HEK293 (cell line): ENCODE results near the gene RNF11.
A peak's percentile ranks its signal among the peaks of the same experiment; 100 is the strongest.

Experiments
- ELK4 ChIP-seq: IDR thresholded peaks from 2 replicates; pipeline ENCODE4 v1.6.1; 2011; ENCODE audit warnings: mild to moderate bottlenecking, low read depth, low read length, borderline replicate concordance
- KLF1 ChIP-seq: fragments of 450-650 bp; formaldehyde crosslinking; IDR thresholded peaks from 2 replicates; pipeline ENCODE4 v1.5.1; 2016; ENCODE audit warnings: missing biosample characterization, missing genetic modification characterization
- MZF1 ChIP-seq: fragments of 450-650 bp; formaldehyde crosslinking; IDR thresholded peaks from 2 replicates; pipeline ENCODE4 v1.5.1; 2017; ENCODE audit warnings: missing biosample characterization, missing genetic modification characterization, borderline replicate concordance
- PATZ1 ChIP-seq: fragments of 450-650 bp; formaldehyde crosslinking; IDR thresholded peaks from 2 replicates; pipeline ENCODE4 v1.5.1; 2016; ENCODE audit warnings: missing biosample characterization, missing genetic modification characterization
- SETDB1 ChIP-seq: IDR thresholded peaks from one replicate; pipeline ENCODE4 v1.6.1; 2017; ENCODE audit warnings: mild to moderate bottlenecking, low read length, moderate library complexity, mixed read lengths; ENCODE audit not compliant: insufficient read length
- YY1 ChIP-seq: fragments of 450-650 bp; formaldehyde crosslinking; IDR thresholded peaks from 2 replicates; pipeline ENCODE4 v1.5.1; 2018; ENCODE audit warnings: missing biosample characterization, missing genetic modification characterization
- ZBTB1 ChIP-seq: fragments of 450-650 bp; formaldehyde crosslinking; IDR thresholded peaks from 2 replicates; pipeline ENCODE4 v1.5.1; 2016; ENCODE audit warnings: missing biosample characterization, missing genetic modification characterization
- ZBTB17 ChIP-seq: fragments of 450-650 bp; formaldehyde crosslinking; IDR thresholded peaks from 2 replicates; pipeline ENCODE4 v1.5.1; 2016; ENCODE audit warnings: missing biosample characterization, missing genetic modification characterization
- ZBTB26 ChIP-seq: fragments of 450-650 bp; formaldehyde crosslinking; optimal IDR thresholded peaks from 2 replicates; pipeline ENCODE3; 2016; ENCODE audit warnings: missing biosample characterization, mild to moderate bottlenecking, missing genetic modification characterization
- ZBTB48 ChIP-seq: fragments of 450-650 bp; formaldehyde crosslinking; IDR thresholded peaks from 2 replicates; pipeline ENCODE4 v1.5.1; 2016; ENCODE audit warnings: missing biosample characterization, missing genetic modification characterization
- ZBTB49 ChIP-seq: fragments of 450-650 bp; formaldehyde crosslinking; IDR thresholded peaks from 2 replicates; pipeline ENCODE4 v1.5.1; 2016; ENCODE audit warnings: missing biosample characterization, missing genetic modification characterization, low read depth
- ZBTB7A ChIP-seq: fragments of 450-650 bp; formaldehyde crosslinking; IDR thresholded peaks from 2 replicates; pipeline ENCODE4 v1.5.1; 2016; ENCODE audit warnings: low read depth, missing biosample characterization, missing genetic modification characterization
- ZBTB8A ChIP-seq: fragments of 450-650 bp; formaldehyde crosslinking; IDR thresholded peaks from 2 replicates; pipeline ENCODE4 v1.5.1; 2016; ENCODE audit warnings: missing biosample characterization, missing genetic modification characterization
- ZNF146 ChIP-seq: fragments of 450-650 bp; formaldehyde crosslinking; IDR thresholded peaks from 2 replicates; pipeline ENCODE4 v1.5.1; 2016; ENCODE audit warnings: missing biosample characterization, missing genetic modification characterization
- ZNF175 ChIP-seq: fragments of 450-650 bp; formaldehyde crosslinking; IDR thresholded peaks from 2 replicates; pipeline ENCODE4 v1.5.1; 2016; ENCODE audit warnings: missing biosample characterization, missing genetic modification characterization
- ZNF214 ChIP-seq: fragments of 450-650 bp; formaldehyde crosslinking; IDR thresholded peaks from 2 replicates; pipeline ENCODE4 v1.5.1; 2017; ENCODE audit warnings: missing biosample characterization, mild to moderate bottlenecking, missing genetic modification characterization, borderline replicate concordance
- ZNF280C ChIP-seq: fragments of 450-650 bp; formaldehyde crosslinking; IDR thresholded peaks from 2 replicates; pipeline ENCODE4 v1.5.1; 2016; ENCODE audit warnings: missing biosample characterization, missing genetic modification characterization
- ZNF302 ChIP-seq: fragments of 450-650 bp; formaldehyde crosslinking; IDR thresholded peaks from 2 replicates; pipeline ENCODE4 v1.5.1; 2016; ENCODE audit warnings: missing biosample characterization, missing genetic modification characterization, low read depth
- ZNF391 ChIP-seq: fragments of 450-650 bp; formaldehyde crosslinking; IDR thresholded peaks from 2 replicates; pipeline ENCODE4 v1.5.1; 2016; ENCODE audit warnings: low read depth, missing biosample characterization, missing genetic modification characterization, borderline replicate concordance
- ZNF473 ChIP-seq: fragments of 450-650 bp; formaldehyde crosslinking; IDR thresholded peaks from 2 replicates; pipeline ENCODE4 v1.5.1; 2017; ENCODE audit warnings: missing biosample characterization, missing genetic modification characterization
- ZNF501 ChIP-seq: fragments of 450-650 bp; formaldehyde crosslinking; IDR thresholded peaks from 2 replicates; pipeline ENCODE4 v1.5.1; 2016; ENCODE audit warnings: missing biosample characterization, missing genetic modification characterization
- ZNF596 ChIP-seq: fragments of 450-650 bp; IDR thresholded peaks from 2 replicates; pipeline ENCODE4 v1.5.0; 2018; ENCODE audit warnings: missing biosample characterization, mild to moderate bottlenecking, missing genetic modification characterization, moderate library complexity
- ZNF670 ChIP-seq: fragments of 450-650 bp; formaldehyde crosslinking; IDR thresholded peaks from 2 replicates; pipeline ENCODE4 v1.5.1; 2016; ENCODE audit warnings: missing biosample characterization, missing genetic modification characterization, low read depth
- ZNF692 ChIP-seq: fragments of 450-650 bp; formaldehyde crosslinking; IDR thresholded peaks from 2 replicates; pipeline ENCODE4 v1.5.1; 2016; ENCODE audit warnings: missing biosample characterization, missing genetic modification characterization
- ZNF791 ChIP-seq: fragments of 450-650 bp; formaldehyde crosslinking; IDR thresholded peaks from 2 replicates; pipeline ENCODE4 v1.5.1; 2016; ENCODE audit warnings: missing biosample characterization, missing genetic modification characterization
- ZNF843 ChIP-seq: fragments of 450-650 bp; formaldehyde crosslinking; IDR thresholded peaks from 2 replicates; pipeline ENCODE4 v1.5.1; 2016; ENCODE audit warnings: missing biosample characterization, missing genetic modification characterization
- ZSCAN18 ChIP-seq: fragments of 450-650 bp; formaldehyde crosslinking; IDR thresholded peaks from 2 replicates; pipeline ENCODE4 v1.5.1; 2016; ENCODE audit warnings: missing biosample characterization, missing genetic modification characterization

Gene RNF11

GRCh38 chr1:51236531-51237350 is 668 bp downstream of the RNF11 start (continued):
- TF ChIP-seq ELK4 = no peak
- TF ChIP-seq ZBTB7A = peak; percentile 44; the same call in 1 of the 2 replicates
- no peak; the same call in 1 of the 2 replicates for TF ChIP-seq KLF1 (tag by site-specific recombination)
- no peak for TF ChIP-seq ZNF214
- TF ChIP-seq ZBTB17 (tag by site-specific recombination) = peak; percentile 97
- no peak for TF ChIP-seq ZNF843 (tag by site-specific recombination)
- no peak for TF ChIP-seq ZBTB1
- TF ChIP-seq ZNF391 (tag by site-specific recombination) = 0 out of 2 replicates have a peak, but pooled peaks have one; percentile 35
- TF ChIP-seq ZNF791 (tag by site-specific recombination) = no peak
- peak; percentile 57; the same call in 1 of the 2 replicates for TF ChIP-seq ZNF501
- no peak for TF ChIP-seq ZNF473 (tag by site-specific recombination)
- peak; percentile 35; the same call in 1 of the 2 replicates for TF ChIP-seq ZNF692 (tag by site-specific recombination)
- TF ChIP-seq ZBTB8A = no peak
- peak; percentile 20 for TF ChIP-seq ZBTB26 (tag by site-specific recombination)
- peak; percentile 90 for TF ChIP-seq PATZ1
- TF ChIP-seq SETDB1 = no peak
- TF ChIP-seq ZNF302 (tag by site-specific recombination) = no peak
- no peak for TF ChIP-seq ZNF596 (tag by site-specific recombination)
- TF ChIP-seq ZNF280C = no peak
- 0 out of 2 replicates have a peak, but pooled peaks have one; percentile 34 for TF ChIP-seq MZF1
- no peak for TF ChIP-seq ZSCAN18
- TF ChIP-seq ZNF175 (tag by site-specific recombination) = no peak
- peak; percentile 95 for TF ChIP-seq ZBTB48
- no peak for TF ChIP-seq ZNF670 (tag by site-specific recombination)
- TF ChIP-seq YY1 = peak; percentile 66; the same call in 1 of the 2 replicates
- TF ChIP-seq ZBTB49 (tag by site-specific recombination) = no peak
- TF ChIP-seq ZNF146 (tag by site-specific recombination) = 0 out of 2 replicates have a peak, but pooled peaks have one; percentile 29
